ENCODE measurements around the gene NEDD8. TPM values are rescaled to one million over a fixed set of nuclear protein-coding genes. Genes with fewer than 3 reads are reported as not detected.
A peak's percentile ranks its signal among the peaks of the same experiment; 100 is the strongest.

NEDD8 gene
- total and polyA plus RNA-seq, 2 of the 4 experiments (the other 2 are of a cell fraction): 167 to 375 TPM

- H3K9me1 ChIP-seq (ENCODE audit: insufficient read depth, low read length): peaks cover 16% of the 10 kb centered on the region; the same call in 1 of the 2 replicates
- no peak for DNase-seq
- no peak within 1 kb of the TSS for H2BK5ac ChIP-seq (ENCODE audit: low read depth, low read length, poor library complexity, severe bottlenecking)
- H3K18ac ChIP-seq (ENCODE audit: low read depth, low read length): no peak within 1 kb of the TSS
- H2BK15ac ChIP-seq (ENCODE audit: low read depth, low read length): no peak within 1 kb of the TSS
- CTCF ChIA-PET: interaction anchor here (1.5 kb wide), 1 partner anchor 8 kb away, joined by 3 read pairs; no protein-coding TSS in a partner anchor
- ATAC-seq (ENCODE audit: low read depth): no peak
- H3K23ac ChIP-seq (ENCODE audit: low read depth, low read length): no peak within 1 kb of the TSS
- peak within 1 kb of the TSS; percentile 55 for H2AK9ac ChIP-seq (replicated peaks; ENCODE audit: low read depth, low read length, poor library complexity)
- peak within 1 kb of the TSS; percentile 17 for H2AFZ ChIP-seq (replicated peaks; ENCODE audit: low read length, poor library complexity)
- H2BK20ac ChIP-seq (ENCODE audit: low read depth, low read length): no peak within 1 kb of the TSS
- H3K4me1 ChIP-seq (ENCODE audit: control insufficient read depth, insufficient read depth, low read length): peaks cover 8% of the 10 kb centered on the region
- H3K4me3 ChIP-seq (ENCODE audit: insufficient read depth, low read depth, low read length): no peak within 1 kb of the TSS
- no peak within 1 kb of the TSS for H2AK5ac ChIP-seq (ENCODE audit: low read depth, low read length)
- H3K4ac ChIP-seq (ENCODE audit: low read depth, low read length): no peak within 1 kb of the TSS
- no peak within 1 kb of the TSS for H4K91ac ChIP-seq (ENCODE audit: insufficient read depth, low read depth, low read length)
- H3K4me2 ChIP-seq (ENCODE audit: low read depth, low read length): no peak within 1 kb of the TSS
- no peak within 1 kb of the TSS for H3K9ac ChIP-seq (ENCODE audit: low read depth, low read length)
- H3K14ac ChIP-seq (replicated peaks; ENCODE audit: low read depth, low read length): no peak within 1 kb of the TSS
- 81% methylated on average over 8 of the region's 14 CpGs; no CpG with 5 or more reads in 1 of the 2 experiments for WGBS, 2 experiments (ENCODE audit: extremely low coverage in 2 of 2, insufficient read length in 1 of 2)
- no peak within 1 kb of the TSS for H4K5ac ChIP-seq (ENCODE audit: low read depth, low read length)
- no peaks in the 10 kb centered on the region for H4K20me1 ChIP-seq (ENCODE audit: insufficient read depth, low read length)
- H3K56ac ChIP-seq (ENCODE audit: extremely low read depth, insufficient read depth, low read length): no peak within 1 kb of the TSS
- no peak within 1 kb of the TSS for H4K8ac ChIP-seq (ENCODE audit: low read depth in 2 of 2, low read length in 2 of 2)
- dilution Hi-C loops (cut with HindIII; ENCODE audit: low sequenced_read_pairs, unreplicated experiment) (no loop called here), in situ Hi-C loops (cut with MboI; ENCODE audit: low sequenced_read_pairs) (no loop called here), intact Hi-C loops (cut with micrococcal nuclease) (no loop called here)
- POLR2A ChIA-PET (ENCODE audit: unreplicated experiment): no interaction called here
- peaks cover 21% of the 10 kb centered on the region for H3K36me3 ChIP-seq (ENCODE audit: control insufficient read depth, insufficient read depth, low read length)
- peaks cover 0 to 2% of the 10 kb centered on the region in 2 experiments; a peak in 1 of 4 replicates for H3K79me1 ChIP-seq (ENCODE audit: low read depth in 1 of 2, low read length in 2 of 2)
- no peaks in the 10 kb centered on the region for H3K9me3 ChIP-seq (ENCODE audit: control insufficient read depth, insufficient read depth, low read length)
- no peak within 1 kb of the TSS for H3K27ac ChIP-seq (ENCODE audit: insufficient read depth, low read length)
- H2BK120ac ChIP-seq (ENCODE audit: low read depth, low read length): no peak within 1 kb of the TSS
- no TSS peak for BruUV-seq (replicated peaks)
- no peaks in the 10 kb centered on the region for H3K27me3 ChIP-seq (ENCODE audit: control insufficient read depth, insufficient read depth, low read length)
- TF ChIP-seq SMC3 (IDR thresholded peaks at IDR 0.05; ENCODE audit: low read depth, low read length): no peak
- TF ChIP-seq BHLHE40 (IDR thresholded peaks at IDR 0.05; ENCODE audit: low read depth, low read length): no peak
- no peak for TF ChIP-seq MAFK (IDR thresholded peaks at IDR 0.05; ENCODE audit: low read depth, low read length)
- TF ChIP-seq POLR2A (IDR thresholded peaks at IDR 0.05; ENCODE audit: low read depth, low read length): no peak
- no peak for TF ChIP-seq USF2 (IDR thresholded peaks at IDR 0.05; ENCODE audit: low read depth, low read length)
- no peak for TF ChIP-seq CTCF (conservative IDR thresholded peaks at IDR 0.05; ENCODE audit: low read depth, low read length)
- TF ChIP-seq RAD21 (IDR thresholded peaks at IDR 0.05; ENCODE audit: low read length): no peak
These were observed 30.9 kb upstream of the NEDD8 start, which contains the start of gene TGM1 for GRCh38 chr14:24262821-24263733. TGM1 (minus strand) TSS chr14:24263177; CDS start chr14:24262352, 825 bp downstream.

All from IMR-90 (cell line).